Astrocyte (in vitro differentiated cells and primary cell): ENCODE measurements around the gene PSMC4.

ENCODE experiments used
- EZH2 ChIP-seq: IDR thresholded peaks from 2 replicates; pipeline ENCODE4 v1.6.1; 2012; ENCODE audit warnings: mild to moderate bottlenecking, low read length, inconsistent platforms; ENCODE audit not compliant: insufficient read depth
- TF ChIP-seq, protein P1 (sequence below): IDR thresholded peaks from 2 replicates; pipeline ENCODE4 v1.5.1; 2011; ENCODE audit warnings: low read depth, mild to moderate bottlenecking, inconsistent platforms, low read length, moderate library complexity; ENCODE audit not compliant: insufficient read depth

DNA sequence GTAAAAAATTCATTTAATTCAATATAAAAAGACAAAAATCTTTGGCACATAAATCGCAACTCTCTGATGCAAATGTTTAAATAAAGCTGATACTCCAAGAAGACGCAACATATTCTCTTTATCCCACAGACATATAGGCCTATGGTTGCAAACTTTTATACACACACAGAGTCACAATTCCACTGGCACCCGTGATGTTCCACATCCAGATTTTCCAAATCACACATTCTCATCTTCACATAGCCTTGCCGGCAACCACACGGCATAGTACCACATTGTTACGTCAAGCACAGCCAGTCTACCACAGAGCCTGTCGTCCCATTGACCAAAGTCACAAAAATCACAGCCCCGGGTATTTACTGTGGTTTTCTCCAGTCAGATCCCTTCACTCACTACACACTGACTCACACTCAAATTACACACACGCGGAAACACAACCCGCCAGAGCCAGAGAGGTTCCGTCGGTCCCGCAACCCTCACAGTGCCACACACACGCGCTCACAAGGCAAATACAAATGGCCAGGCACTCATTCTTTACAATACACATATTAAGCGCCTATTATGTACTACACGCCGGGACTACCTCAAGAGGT lies 25.3 kb downstream of the PSMC4 start:
- TF ChIP-seq, protein P1, sequence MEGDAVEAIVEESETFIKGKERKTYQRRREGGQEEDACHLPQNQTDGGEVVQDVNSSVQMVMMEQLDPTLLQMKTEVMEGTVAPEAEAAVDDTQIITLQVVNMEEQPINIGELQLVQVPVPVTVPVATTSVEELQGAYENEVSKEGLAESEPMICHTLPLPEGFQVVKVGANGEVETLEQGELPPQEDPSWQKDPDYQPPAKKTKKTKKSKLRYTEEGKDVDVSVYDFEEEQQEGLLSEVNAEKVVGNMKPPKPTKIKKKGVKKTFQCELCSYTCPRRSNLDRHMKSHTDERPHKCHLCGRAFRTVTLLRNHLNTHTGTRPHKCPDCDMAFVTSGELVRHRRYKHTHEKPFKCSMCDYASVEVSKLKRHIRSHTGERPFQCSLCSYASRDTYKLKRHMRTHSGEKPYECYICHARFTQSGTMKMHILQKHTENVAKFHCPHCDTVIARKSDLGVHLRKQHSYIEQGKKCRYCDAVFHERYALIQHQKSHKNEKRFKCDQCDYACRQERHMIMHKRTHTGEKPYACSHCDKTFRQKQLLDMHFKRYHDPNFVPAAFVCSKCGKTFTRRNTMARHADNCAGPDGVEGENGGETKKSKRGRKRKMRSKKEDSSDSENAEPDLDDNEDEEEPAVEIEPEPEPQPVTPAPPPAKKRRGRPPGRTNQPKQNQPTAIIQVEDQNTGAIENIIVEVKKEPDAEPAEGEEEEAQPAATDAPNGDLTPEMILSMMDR, result no peak
- no peak for TF ChIP-seq EZH2
